ENCODE measurements around the gene PNCK. TPM values are rescaled to one million over a fixed set of nuclear protein-coding genes. Genes with fewer than 3 reads are reported as not detected.

Gene PNCK
- total RNA-seq (2016; rRNA removed; fragmentation: Illumina TruSeq; extraction: Trizol) (not detected in 2 replicates), polyA plus RNA-seq (2011; rRNA removed) (33.1 and 55.3 TPM in 2 replicates), polyA minus RNA-seq (2011; rRNA and poly(A)+ RNA removed; ENCODE audit: low replicate concordance) (0.91 and 21.5 TPM in 2 replicates), Bru-seq, nascent RNA (percentile 26 among the genes with signal in this experiment), BruChase-seq, experiment 1, labeled RNA remaining after a 6-hour chase (percentile 25 among the genes with signal in this experiment), BruChase-seq, experiment 2, labeled RNA remaining after a 2-hour chase (percentile 15 among the genes with signal in this experiment)
- total RNA-seq (2016; cell fraction: cytosol; rRNA removed; fragmentation: Illumina TruSeq; extraction: Trizol; ENCODE audit: low read depth): not detected in 2 replicates
- total RNA-seq (2016; cell fraction: insoluble cytoplasmic fraction; rRNA removed; fragmentation: Illumina TruSeq; extraction: Trizol): not detected in 2 replicates
- not detected in 2 replicates for total RNA-seq (2016; cell fraction: membrane; rRNA removed; fragmentation: Illumina TruSeq; extraction: Trizol)
- not detected in 2 replicates for total RNA-seq (2016; cell fraction: nucleus; rRNA removed; fragmentation: Illumina TruSeq; extraction: Trizol)
- polyA plus RNA-seq (2011; cell fraction: cytosol; rRNA removed): 25.3 and 25.4 TPM in 2 replicates
- polyA plus RNA-seq (2011; cell fraction: nucleus; rRNA removed): 294 and 322 TPM in 2 replicates
- 32.4 and 45.3 TPM in 2 replicates for polyA plus RNA-seq (2012)
- 0.12 TPM in 1 of 2 replicates, not detected in the other for polyA plus RNA-seq (2016; cell fraction: cytosol; fragmentation: Illumina TruSeq; extraction: Trizol; ENCODE audit: low read depth)
- not detected in 2 replicates for polyA plus RNA-seq (2016; cell fraction: insoluble cytoplasmic fraction; fragmentation: Illumina TruSeq; extraction: Trizol; ENCODE audit: low read depth)
- polyA plus RNA-seq (2016; cell fraction: membrane; fragmentation: Illumina TruSeq; extraction: Trizol; ENCODE audit: low read depth): not detected in 2 replicates
- 1.2 TPM in 1 of 2 replicates, not detected in the other for polyA plus RNA-seq (2016; cell fraction: nucleus; fragmentation: Illumina TruSeq; extraction: Trizol; ENCODE audit: insufficient read depth, low read depth)
- polyA minus RNA-seq (2011; cell fraction: cytosol; rRNA and poly(A)+ RNA removed): 8.9 and 13.2 TPM in 2 replicates
- 42.2 and 53.6 TPM in 2 replicates for polyA minus RNA-seq (2011; cell fraction: nucleus; rRNA and poly(A)+ RNA removed)
- long read RNA-seq, experiment 1, partial matches to known transcripts: 0 of 1 reads
- long read RNA-seq, experiment 1, other reads (novel, unspliced or antisense): 1 of 1 reads
- long read RNA-seq, experiment 2, partial matches to known transcripts: 0 of 2 reads
- long read RNA-seq, experiment 2, other reads (novel, unspliced or antisense): 2 of 2 reads

DNA sequence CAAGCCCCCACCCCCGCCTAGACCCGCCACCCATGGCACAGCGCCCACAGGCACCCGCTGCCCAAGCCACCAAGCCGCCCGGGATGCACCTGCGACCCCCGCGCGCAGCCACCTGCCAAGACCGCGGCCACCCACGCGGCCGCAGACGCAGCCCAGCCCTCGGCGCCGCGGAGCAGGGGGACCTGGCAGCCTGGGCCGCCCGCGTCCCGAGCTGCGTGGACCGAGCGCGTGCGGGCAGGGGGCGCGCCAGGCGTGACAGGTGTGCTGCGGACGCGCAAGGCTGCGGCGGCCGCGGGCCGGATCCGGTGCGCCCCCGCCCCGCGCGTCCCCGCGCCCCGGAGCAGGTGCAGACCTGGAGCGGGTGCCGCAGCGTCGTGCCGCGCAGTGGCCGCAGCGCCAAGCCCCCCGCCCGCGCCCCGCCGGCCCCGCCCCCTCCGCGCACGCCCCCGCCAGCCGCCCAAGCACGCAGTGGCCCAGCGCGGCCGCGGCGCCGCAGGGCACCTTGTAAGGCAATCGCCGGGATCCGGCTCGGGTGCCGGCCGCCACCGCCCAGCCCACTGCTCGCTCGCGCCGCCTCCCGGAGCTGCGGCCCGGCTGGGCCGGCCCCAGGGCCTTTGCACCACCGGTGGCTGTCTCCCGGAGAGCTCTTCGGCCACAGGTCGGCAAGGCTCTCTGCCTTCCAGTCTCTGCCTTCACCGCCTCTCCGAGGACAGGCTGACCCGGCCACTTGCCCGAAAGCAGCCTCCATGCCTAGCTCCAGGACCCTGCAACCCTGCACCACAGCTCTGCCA, at the start of gene PNCK:
Gene PNCK, minus strand, starts transcription at position 386 of the 791 bp plus-strand sequence. CDS start 737 bp downstream, outside the sequence.
- in situ Hi-C loops (cut with HindIII; ENCODE audit: extremely low pct_ligation_motif_present, low pct_unique_long_range_greater_than_20kb): loop anchor here (25.0 kb wide), 1 partner anchor 711 kb away; no protein-coding TSS in a partner anchor
- Histone ChIP-seq H3K9me3 (ENCODE audit: low read length) (no peaks in the 10 kb centered on the region), H3K9ac (ENCODE audit: insufficient read depth, low read depth, low read length) (no peak within 1 kb of the TSS), H3K27me3 (ENCODE audit: control insufficient read depth in 1 of 2, insufficient read depth in 2 of 2, low read length in 2 of 2) (no peaks in the 10 kb centered on the region), H3K4me1 (ENCODE audit: insufficient read depth, low read length) (peaks cover 63% of the 10 kb centered on the region), H3K4me3 (replicated peaks in 1 of 3; ENCODE audit: insufficient read depth in 1 of 3, low read depth in 2 of 3, low read length in 3 of 3) (no peak within 1 kb of the TSS), H2AFZ (ENCODE audit: low read length) (no peak within 1 kb of the TSS), H3K4me2 (ENCODE audit: low read depth, low read length) (no peak within 1 kb of the TSS), H4K20me1 (ENCODE audit: insufficient read depth, low read length) (no peaks in the 10 kb centered on the region), H3K27ac (ENCODE audit: extremely low read length, insufficient read depth, low read length) (no peak within 1 kb of the TSS), H3K36me3 (replicated peaks in 1 of 2; ENCODE audit: control insufficient read depth in 1 of 2, insufficient read depth in 2 of 2, low read length in 2 of 2) (no peaks in the 10 kb centered on the region), H3K79me2 (ENCODE audit: insufficient read depth, low read length) (no peaks in the 10 kb centered on the region)
- CTCF ChIA-PET (ENCODE audit: low intra/inter-chr PET ratio, low total read pairs): no interaction called here
- BruUV-seq (replicated peaks): no TSS peak
- no peak for DNase-seq (ENCODE audit: low spot score)
- TF ChIP-seq MLLT10 (CRISPR knock-in tag; IDR thresholded peaks at IDR 0.05) (no peak), ZFP1 (CRISPR knock-in tag; IDR thresholded peaks at IDR 0.05) (no peak), ZSCAN12 (CRISPR knock-in tag; IDR thresholded peaks at IDR 0.05) (no peak), SIN3B (IDR thresholded peaks at IDR 0.05; ENCODE audit: low read length) (no peak), LCORL (IDR thresholded peaks at IDR 0.05) (no peak), LCORL (CRISPR knock-in tag; IDR thresholded peaks at IDR 0.05) (no peak)
- TF ChIP-seq, protein P1, sequence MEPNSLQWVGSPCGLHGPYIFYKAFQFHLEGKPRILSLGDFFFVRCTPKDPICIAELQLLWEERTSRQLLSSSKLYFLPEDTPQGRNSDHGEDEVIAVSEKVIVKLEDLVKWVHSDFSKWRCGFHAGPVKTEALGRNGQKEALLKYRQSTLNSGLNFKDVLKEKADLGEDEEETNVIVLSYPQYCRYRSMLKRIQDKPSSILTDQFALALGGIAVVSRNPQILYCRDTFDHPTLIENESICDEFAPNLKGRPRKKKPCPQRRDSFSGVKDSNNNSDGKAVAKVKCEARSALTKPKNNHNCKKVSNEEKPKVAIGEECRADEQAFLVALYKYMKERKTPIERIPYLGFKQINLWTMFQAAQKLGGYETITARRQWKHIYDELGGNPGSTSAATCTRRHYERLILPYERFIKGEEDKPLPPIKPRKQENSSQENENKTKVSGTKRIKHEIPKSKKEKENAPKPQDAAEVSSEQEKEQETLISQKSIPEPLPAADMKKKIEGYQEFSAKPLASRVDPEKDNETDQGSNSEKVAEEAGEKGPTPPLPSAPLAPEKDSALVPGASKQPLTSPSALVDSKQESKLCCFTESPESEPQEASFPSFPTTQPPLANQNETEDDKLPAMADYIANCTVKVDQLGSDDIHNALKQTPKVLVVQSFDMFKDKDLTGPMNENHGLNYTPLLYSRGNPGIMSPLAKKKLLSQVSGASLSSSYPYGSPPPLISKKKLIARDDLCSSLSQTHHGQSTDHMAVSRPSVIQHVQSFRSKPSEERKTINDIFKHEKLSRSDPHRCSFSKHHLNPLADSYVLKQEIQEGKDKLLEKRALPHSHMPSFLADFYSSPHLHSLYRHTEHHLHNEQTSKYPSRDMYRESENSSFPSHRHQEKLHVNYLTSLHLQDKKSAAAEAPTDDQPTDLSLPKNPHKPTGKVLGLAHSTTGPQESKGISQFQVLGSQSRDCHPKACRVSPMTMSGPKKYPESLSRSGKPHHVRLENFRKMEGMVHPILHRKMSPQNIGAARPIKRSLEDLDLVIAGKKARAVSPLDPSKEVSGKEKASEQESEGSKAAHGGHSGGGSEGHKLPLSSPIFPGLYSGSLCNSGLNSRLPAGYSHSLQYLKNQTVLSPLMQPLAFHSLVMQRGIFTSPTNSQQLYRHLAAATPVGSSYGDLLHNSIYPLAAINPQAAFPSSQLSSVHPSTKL (CRISPR knock-in tag; IDR thresholded peaks at IDR 0.05): no peak
- intact Hi-C loops (cut with micrococcal nuclease; ENCODE audit: unreplicated experiment): no loop called here
- WGBS (ENCODE audit: low lambda C conversion rate): 94% methylated on average over 6 of the region's 98 CpGs
- no peak for FAIRE-seq
- ATAC-seq: no peak
- POLR2A ChIA-PET: no interaction called here

Measured in HepG2 (cell line).